Suprapubic skin (tissue), 4 donors: Measurements from ENCODE around the gene DNAH17. TPM values are rescaled to one million over a fixed set of nuclear protein-coding genes. Genes with fewer than 3 reads are reported as not detected.

Experiments used
- DNase-seq, 2 donors: peaks; one replicate each; pipeline ENCODE4 v3.0.0-alpha.2; 2019; ENCODE audit warnings: low spot score in 2 of 2
- H3K27ac ChIP-seq: fragments of 200-600 bp; sonication (generic); one replicate; pipeline ENCODE4 v1.5.1; 2019
- H3K27me3 ChIP-seq: fragments of 200-600 bp; sonication (generic); one replicate; pipeline ENCODE4 v1.5.1; 2019
- H3K36me3 ChIP-seq: fragments of 200-600 bp; sonication (generic); one replicate; pipeline ENCODE4 v1.5.1; 2019
- H3K4me1 ChIP-seq: fragments of 200-600 bp; sonication (generic); one replicate; pipeline ENCODE4 v1.5.1; 2019
- H3K4me3 ChIP-seq: fragments of 200-600 bp; sonication (generic); one replicate; pipeline ENCODE4 v1.5.1; 2019; ENCODE audit warnings: mild to moderate bottlenecking
- H3K9me3 ChIP-seq: fragments of 200-600 bp; sonication (generic); one replicate; pipeline ENCODE4 v1.5.1; 2019
- EP300 ChIP-seq: sonication (generic); formaldehyde crosslinking; IDR thresholded peaks from one replicate; pipeline ENCODE4 v1.6.1; 2017; ENCODE audit warnings: antibody characterized with exemption
- POLR2A ChIP-seq, 2 donors: fragments of 450-650 bp; IDR thresholded peaks; one replicate each; pipeline ENCODE4 v1.6.1; 2017; ENCODE audit warnings: antibody characterized with exemption in 2 of 2, mild to moderate bottlenecking in 2 of 2, moderate library complexity in 2 of 2
- POLR2AphosphoS5 ChIP-seq, 3 donors: sonication (generic); formaldehyde crosslinking; IDR thresholded peaks; one replicate each; pipeline ENCODE4 v1.6.1; 2017; ENCODE audit warnings: antibody characterized with exemption in 3 of 3
- WGBS: methylation state at CpG from one replicate; pipeline ENCODE4 v1.1.5; 2018; 5-methylcytosine and 5-hydroxymethylcytosine counted together
- total RNA-seq, 4 donors: library from RNA; depleted of rRNA; stranded (reverse); fragments of >200 nt; gene quantifications; one replicate each; pipeline ENCODE4 v1.1.0, GENCODE V29; 2016
- TF ChIP-seq, protein P1 (sequence below), 2 donors: fragments of 200-600 bp in 1 of 2; fragments of 450-650 bp in 1 of 2; sonication (generic) in 1 of 2; IDR thresholded peaks; one replicate each; pipeline ENCODE4 v1.5.1; 2016 to 2019; ENCODE audit warnings: antibody characterized with exemption in 2 of 2, mild to moderate bottlenecking in 1 of 2, moderate library complexity in 1 of 2

The DNAH17 gene
- total RNA-seq, 4 donors from 2014 or later: 3.7 to 6.7 (median 5.2) TPM

DNA sequence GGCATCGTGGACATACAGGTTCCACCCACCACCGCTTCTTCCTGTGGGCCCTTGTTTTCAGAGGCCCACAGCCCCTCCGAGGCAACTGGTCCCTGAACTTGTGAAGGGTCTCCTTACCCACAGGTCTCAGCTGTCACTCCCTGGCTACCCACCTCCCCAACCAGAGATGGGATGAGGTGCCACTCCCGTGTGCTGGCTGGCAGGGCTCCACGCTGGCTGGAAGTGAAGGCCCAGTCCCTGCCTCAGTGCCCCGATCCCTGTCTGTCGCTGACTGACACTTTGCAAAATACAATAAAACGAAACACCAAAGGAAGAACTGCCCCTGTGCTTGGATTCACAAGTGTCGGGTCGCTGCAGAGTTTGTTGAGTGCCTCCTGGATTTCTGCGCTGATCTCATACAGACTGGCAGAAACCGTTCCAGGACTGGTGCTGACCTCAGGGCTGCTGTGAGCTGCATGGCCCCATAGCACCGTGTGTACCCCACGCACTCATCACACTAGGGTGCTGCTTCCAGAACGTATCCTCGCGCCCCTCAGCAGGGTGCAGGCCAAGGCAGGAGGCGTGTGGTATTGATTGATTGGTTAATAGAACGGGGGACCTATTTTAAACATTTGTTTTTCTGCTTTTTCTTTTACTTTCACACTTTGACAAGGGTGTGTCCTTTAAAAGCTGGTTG, 141.7 kb downstream of the DNAH17 start:
- no peak overlapping the region for H3K27ac ChIP-seq
- DNase-seq: no peak
- no peaks in the 10 kb centered on the region for H3K4me1 ChIP-seq
- no peaks in the 10 kb centered on the region for H3K9me3 ChIP-seq
- WGBS: 76% methylated on average over 19 of the region's 19 CpGs
- no peak overlapping the region for H3K4me3 ChIP-seq
- peaks cover 7% of the 10 kb centered on the region for H3K27me3 ChIP-seq
- TF ChIP-seq, protein P1, sequence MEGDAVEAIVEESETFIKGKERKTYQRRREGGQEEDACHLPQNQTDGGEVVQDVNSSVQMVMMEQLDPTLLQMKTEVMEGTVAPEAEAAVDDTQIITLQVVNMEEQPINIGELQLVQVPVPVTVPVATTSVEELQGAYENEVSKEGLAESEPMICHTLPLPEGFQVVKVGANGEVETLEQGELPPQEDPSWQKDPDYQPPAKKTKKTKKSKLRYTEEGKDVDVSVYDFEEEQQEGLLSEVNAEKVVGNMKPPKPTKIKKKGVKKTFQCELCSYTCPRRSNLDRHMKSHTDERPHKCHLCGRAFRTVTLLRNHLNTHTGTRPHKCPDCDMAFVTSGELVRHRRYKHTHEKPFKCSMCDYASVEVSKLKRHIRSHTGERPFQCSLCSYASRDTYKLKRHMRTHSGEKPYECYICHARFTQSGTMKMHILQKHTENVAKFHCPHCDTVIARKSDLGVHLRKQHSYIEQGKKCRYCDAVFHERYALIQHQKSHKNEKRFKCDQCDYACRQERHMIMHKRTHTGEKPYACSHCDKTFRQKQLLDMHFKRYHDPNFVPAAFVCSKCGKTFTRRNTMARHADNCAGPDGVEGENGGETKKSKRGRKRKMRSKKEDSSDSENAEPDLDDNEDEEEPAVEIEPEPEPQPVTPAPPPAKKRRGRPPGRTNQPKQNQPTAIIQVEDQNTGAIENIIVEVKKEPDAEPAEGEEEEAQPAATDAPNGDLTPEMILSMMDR (IDR thresholded peaks at IDR 0.05): no peak
- TF ChIP-seq POLR2AphosphoS5 (IDR thresholded peaks at IDR 0.05) (no peak), POLR2A (IDR thresholded peaks at IDR 0.05) (no peak), EP300 (no peak)
- H3K36me3 ChIP-seq: no peaks in the 10 kb centered on the region

DNA sequence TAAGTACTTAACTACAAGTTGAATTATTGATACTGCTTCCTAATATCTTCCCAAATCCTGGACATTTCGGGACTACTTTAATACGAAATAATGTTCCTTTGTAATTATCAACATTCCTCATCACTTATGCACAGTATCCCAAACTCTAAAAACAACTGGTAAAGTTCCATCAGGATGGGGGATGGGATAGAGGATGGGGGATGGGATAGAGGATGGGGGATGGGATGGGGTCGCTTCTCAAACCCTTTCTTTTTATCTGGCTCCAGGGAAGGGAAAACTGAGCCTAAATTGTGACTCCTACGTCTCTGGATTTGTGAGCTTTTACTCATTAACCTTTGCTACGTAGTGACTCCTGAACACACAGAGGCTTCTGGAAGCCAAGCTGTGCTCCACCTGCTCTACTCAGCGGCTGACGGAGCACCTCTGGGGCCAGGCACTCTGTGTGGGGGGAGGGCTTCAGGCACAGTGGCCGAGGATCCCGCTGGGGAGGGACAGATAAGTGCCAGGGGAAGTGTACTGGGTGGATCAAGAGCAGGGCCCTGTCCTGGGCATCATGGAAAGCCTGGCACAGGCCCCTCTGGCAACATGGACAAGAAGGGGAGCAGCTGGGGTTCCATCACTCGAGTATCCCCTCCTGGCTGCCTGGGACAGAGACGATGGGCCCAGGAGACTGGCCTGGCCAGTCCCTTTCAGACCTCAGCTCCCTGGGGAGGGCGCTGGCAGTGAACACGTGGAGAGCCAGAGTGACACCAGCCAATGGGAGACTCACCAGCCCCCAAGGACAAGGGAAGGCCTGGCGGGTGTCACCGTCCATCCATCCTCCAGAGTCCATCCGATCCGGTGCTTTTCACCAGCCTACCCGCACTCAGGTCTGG, 142.5 kb downstream of the DNAH17 start:
- Histone ChIP-seq H3K4me3 (no peak overlapping the region), H3K9me3 (no peaks in the 10 kb centered on the region), H3K27ac (no peak overlapping the region), H3K27me3 (peaks cover 7% of the 10 kb centered on the region), H3K4me1 (no peaks in the 10 kb centered on the region), H3K36me3 (peaks cover 4% of the 10 kb centered on the region)
- 67% methylated on average over 12 of the region's 18 CpGs for WGBS
- TF ChIP-seq EP300: no peak
- TF ChIP-seq POLR2AphosphoS5 (IDR thresholded peaks at IDR 0.05): no peak
- TF ChIP-seq, protein P1 (IDR thresholded peaks at IDR 0.05): no peak
- no peak for TF ChIP-seq POLR2A (IDR thresholded peaks at IDR 0.05)
- no peak for DNase-seq

DNA sequence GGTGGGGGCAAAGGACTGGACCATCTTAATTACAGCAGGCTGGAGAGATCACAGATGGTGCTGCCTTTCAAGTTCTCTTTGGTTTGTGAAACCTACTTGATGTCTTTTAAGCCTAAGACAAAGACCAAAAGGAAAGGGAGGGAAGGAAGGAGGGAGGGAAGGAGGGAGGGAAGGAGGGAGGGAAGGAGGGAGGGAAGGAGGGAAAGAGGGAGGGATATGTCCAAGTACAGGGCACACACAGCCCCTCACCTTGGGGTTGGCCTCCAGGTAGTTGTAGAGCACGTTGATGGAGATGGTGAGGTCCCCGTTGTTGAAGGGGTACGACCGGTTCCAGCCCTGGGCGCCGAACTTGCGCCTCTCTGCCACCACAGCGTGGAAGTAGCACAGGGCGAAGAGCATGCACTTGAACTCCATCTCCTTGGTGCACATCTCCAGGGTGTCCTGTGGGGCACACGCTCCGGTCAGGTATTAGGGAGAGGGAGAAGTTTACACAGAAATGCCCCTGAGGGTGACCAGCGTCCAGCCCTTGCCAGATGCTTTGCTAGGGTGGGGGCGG, 143.3 kb downstream of the DNAH17 start:
- TF ChIP-seq POLR2AphosphoS5 (IDR thresholded peaks at IDR 0.05) (no peak), EP300 (no peak), POLR2A (IDR thresholded peaks at IDR 0.05) (no peak)
- TF ChIP-seq, protein P1 (IDR thresholded peaks at IDR 0.05): no peak
- H3K4me3 ChIP-seq: no peak overlapping the region
- H3K27ac ChIP-seq: no peak overlapping the region
- DNase-seq: no peak
- H3K36me3 ChIP-seq: peaks cover 12% of the 10 kb centered on the region
- no peaks in the 10 kb centered on the region for H3K4me1 ChIP-seq
- peaks cover 7% of the 10 kb centered on the region for H3K27me3 ChIP-seq
- WGBS: 88% methylated on average over 13 of the region's 13 CpGs
- H3K9me3 ChIP-seq: no peaks in the 10 kb centered on the region

DNA sequence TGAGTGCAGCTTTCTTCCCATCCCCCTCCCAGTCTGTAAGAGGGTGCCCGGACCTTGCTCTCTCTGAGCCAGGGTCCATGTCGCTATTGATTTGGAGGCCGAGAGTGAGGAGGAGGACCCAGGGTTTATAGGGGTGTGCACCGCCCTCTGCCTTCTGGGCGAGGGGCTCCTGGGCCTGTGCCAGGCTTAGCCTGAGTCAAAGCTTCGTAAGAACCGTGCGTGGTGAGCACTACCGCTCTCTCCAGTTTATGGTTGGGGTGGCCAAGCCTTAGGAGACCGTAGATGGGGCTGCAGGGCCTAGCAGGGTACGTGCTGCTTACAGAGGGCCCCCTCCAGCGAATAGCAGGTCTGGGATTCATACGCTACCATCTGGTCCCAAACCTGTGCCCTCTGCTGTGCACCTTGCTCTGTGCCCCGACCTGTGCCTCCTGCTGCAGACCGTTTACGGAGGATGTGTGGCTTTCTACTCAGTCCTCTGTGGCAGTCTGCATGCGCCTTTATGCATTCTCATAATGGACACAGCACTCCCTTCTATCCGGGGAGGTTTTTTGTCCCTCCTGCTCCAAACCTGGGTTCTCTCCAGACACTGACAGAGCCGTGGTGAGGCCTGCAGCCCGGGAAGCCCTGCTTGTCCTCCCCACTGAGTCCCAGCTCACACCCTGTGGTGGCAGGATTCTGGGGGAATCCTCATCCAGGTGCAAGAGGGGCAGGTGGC, 144.0 kb downstream of the DNAH17 start:
- Histone ChIP-seq H3K27me3 (peaks cover 7% of the 10 kb centered on the region), H3K4me1 (no peaks in the 10 kb centered on the region), H3K4me3 (no peak overlapping the region), H3K36me3 (peaks cover 13% of the 10 kb centered on the region), H3K27ac (no peak overlapping the region), H3K9me3 (no peaks in the 10 kb centered on the region)
- no peak for TF ChIP-seq EP300
- TF ChIP-seq POLR2A (IDR thresholded peaks at IDR 0.05): no peak
- TF ChIP-seq, protein P1 (IDR thresholded peaks at IDR 0.05): no peak
- no peak for TF ChIP-seq POLR2AphosphoS5 (IDR thresholded peaks at IDR 0.05)
- DNase-seq: no peak
- WGBS: 61% methylated on average over 11 of the region's 20 CpGs
